ENCODE results near the gene GPR27. TPM values are rescaled to one million over a fixed set of nuclear protein-coding genes. Genes with fewer than 3 reads are reported as not detected.
A peak's percentile ranks its signal among the peaks of the same experiment; 100 is the strongest.

The GPR27 gene
- total RNA-seq, 2 donors from 2014 or later = 0.54 to 1.3 TPM

GRCh38 chr3:71785532-71786216, 32.0 kb downstream of the GPR27 start:
- no peak for DNase-seq (ENCODE audit: low spot score)
- TF ChIP-seq, protein P1, sequence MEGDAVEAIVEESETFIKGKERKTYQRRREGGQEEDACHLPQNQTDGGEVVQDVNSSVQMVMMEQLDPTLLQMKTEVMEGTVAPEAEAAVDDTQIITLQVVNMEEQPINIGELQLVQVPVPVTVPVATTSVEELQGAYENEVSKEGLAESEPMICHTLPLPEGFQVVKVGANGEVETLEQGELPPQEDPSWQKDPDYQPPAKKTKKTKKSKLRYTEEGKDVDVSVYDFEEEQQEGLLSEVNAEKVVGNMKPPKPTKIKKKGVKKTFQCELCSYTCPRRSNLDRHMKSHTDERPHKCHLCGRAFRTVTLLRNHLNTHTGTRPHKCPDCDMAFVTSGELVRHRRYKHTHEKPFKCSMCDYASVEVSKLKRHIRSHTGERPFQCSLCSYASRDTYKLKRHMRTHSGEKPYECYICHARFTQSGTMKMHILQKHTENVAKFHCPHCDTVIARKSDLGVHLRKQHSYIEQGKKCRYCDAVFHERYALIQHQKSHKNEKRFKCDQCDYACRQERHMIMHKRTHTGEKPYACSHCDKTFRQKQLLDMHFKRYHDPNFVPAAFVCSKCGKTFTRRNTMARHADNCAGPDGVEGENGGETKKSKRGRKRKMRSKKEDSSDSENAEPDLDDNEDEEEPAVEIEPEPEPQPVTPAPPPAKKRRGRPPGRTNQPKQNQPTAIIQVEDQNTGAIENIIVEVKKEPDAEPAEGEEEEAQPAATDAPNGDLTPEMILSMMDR (IDR thresholded peaks at IDR 0.05) = no peak

GRCh38 chr3:71786217-71786549, 32.5 kb downstream of the GPR27 start:
- H3K27me3 ChIP-seq (replicated peaks; ENCODE audit: insufficient read depth) = peaks cover 36% of the 10 kb centered on the region

More at GRCh38 chr3:71785532-71786216, 32.0 kb downstream of the GPR27 start:
- no peak for ATAC-seq (ENCODE audit: insufficient number of reproducible peaks, low FRiP score, low read depth)
- H3K4me1 ChIP-seq (ENCODE audit: control insufficient read depth in 1 of 2, low read depth in 2 of 2) = peaks cover 7 to 21% of the 10 kb centered on the region in 2 donors
- no peaks in the 10 kb centered on the region for H3K9me3 ChIP-seq
- no peak overlapping the region for H3K27ac ChIP-seq
- no peaks in the 10 kb centered on the region for H3K36me3 ChIP-seq
- H3K4me3 ChIP-seq = peak overlapping the region; percentile 47
- peaks cover 37% of the 10 kb centered on the region for H3K27me3 ChIP-seq (replicated peaks; ENCODE audit: insufficient read depth)

DNA sequence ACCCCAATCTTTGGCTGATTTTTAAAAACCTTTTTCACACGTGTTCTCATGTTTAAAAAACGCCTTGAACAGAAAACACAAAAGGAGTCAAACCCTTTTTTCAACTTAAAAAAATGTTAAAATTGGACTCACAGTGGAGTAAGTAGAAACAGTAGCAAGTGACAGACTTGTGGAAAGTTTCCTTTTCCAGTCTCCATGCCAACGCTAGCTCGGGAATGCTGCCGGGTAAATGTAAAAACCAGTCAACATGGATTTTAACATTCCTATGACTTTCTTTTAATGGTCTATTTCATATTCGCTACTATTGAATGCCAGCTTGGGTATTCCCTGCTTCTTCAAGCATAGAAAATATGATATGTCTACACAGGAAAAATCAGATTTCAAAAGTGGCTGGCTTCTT, 32.9 kb downstream of the GPR27 start:
- H3K4me3 ChIP-seq = no peak overlapping the region
- ATAC-seq (ENCODE audit: insufficient number of reproducible peaks, low FRiP score, low read depth) = no peak
- no peaks in the 10 kb centered on the region for H3K9me3 ChIP-seq
- TF ChIP-seq, protein P1 (IDR thresholded peaks at IDR 0.05) = no peak
- DNase-seq (ENCODE audit: low spot score) = no peak
- H3K27me3 ChIP-seq (replicated peaks; ENCODE audit: insufficient read depth) = peaks cover 32% of the 10 kb centered on the region
- no peak overlapping the region for H3K27ac ChIP-seq
- H3K36me3 ChIP-seq = no peaks in the 10 kb centered on the region
- peaks cover 7 to 21% of the 10 kb centered on the region in 2 donors for H3K4me1 ChIP-seq (ENCODE audit: control insufficient read depth in 1 of 2, low read depth in 2 of 2)

More at GRCh38 chr3:71786217-71786549, 32.5 kb downstream of the GPR27 start:
- DNase-seq (ENCODE audit: low spot score) = no peak
- ATAC-seq (ENCODE audit: insufficient number of reproducible peaks, low FRiP score, low read depth) = no peak
- TF ChIP-seq, protein P1 (IDR thresholded peaks at IDR 0.05) = no peak
- no peak overlapping the region for H3K27ac ChIP-seq
- no peaks in the 10 kb centered on the region for H3K36me3 ChIP-seq
- H3K9me3 ChIP-seq = no peaks in the 10 kb centered on the region
- H3K4me1 ChIP-seq (ENCODE audit: control insufficient read depth in 1 of 2, low read depth in 2 of 2) = peaks cover 7 to 21% of the 10 kb centered on the region in 2 donors
- H3K4me3 ChIP-seq = no peak overlapping the region

GRCh38 chr3:71787851-71788405, 34.3 kb downstream of the GPR27 start:
- no peak for DNase-seq (ENCODE audit: low spot score)
- H3K4me3 ChIP-seq = no peak overlapping the region
- peaks cover 19% of the 10 kb centered on the region for H3K27me3 ChIP-seq (replicated peaks; ENCODE audit: insufficient read depth)
- H3K9me3 ChIP-seq = no peaks in the 10 kb centered on the region
- no peak for ATAC-seq (ENCODE audit: insufficient number of reproducible peaks, low FRiP score, low read depth)
- TF ChIP-seq, protein P1 (IDR thresholded peaks at IDR 0.05) = no peak
- H3K36me3 ChIP-seq = no peaks in the 10 kb centered on the region
- no peak overlapping the region for H3K27ac ChIP-seq
- peaks cover 7 to 21% of the 10 kb centered on the region in 2 donors for H3K4me1 ChIP-seq (ENCODE audit: control insufficient read depth in 1 of 2, low read depth in 2 of 2)

GRCh38 chr3:71789922-71790321, 36.3 kb downstream of the GPR27 start:
- Histone ChIP-seq H3K4me3 (no peak overlapping the region), H3K36me3 (no peaks in the 10 kb centered on the region), H3K9me3 (no peaks in the 10 kb centered on the region), H3K27ac (no peak overlapping the region), H3K27me3 (replicated peaks; ENCODE audit: insufficient read depth) (no peaks in the 10 kb centered on the region), H3K4me1 (ENCODE audit: control insufficient read depth in 1 of 2, low read depth in 2 of 2) (peaks cover 0 to 11% of the 10 kb centered on the region in 2 donors)
- TF ChIP-seq, protein P1 (IDR thresholded peaks at IDR 0.05) = no peak
- ATAC-seq (ENCODE audit: insufficient number of reproducible peaks, low FRiP score, low read depth) (no peak), DNase-seq (ENCODE audit: low spot score) (no peak)

All from thoracic aorta (tissue), 2 donors.